ENCODE results near the gene SOS2. TPM values are rescaled to one million over a fixed set of nuclear protein-coding genes. Genes with fewer than 3 reads are reported as not detected.

SOS2 gene
- total RNA-seq, 1 experiment from 2014 or later, result 9.4 TPM

DNA sequence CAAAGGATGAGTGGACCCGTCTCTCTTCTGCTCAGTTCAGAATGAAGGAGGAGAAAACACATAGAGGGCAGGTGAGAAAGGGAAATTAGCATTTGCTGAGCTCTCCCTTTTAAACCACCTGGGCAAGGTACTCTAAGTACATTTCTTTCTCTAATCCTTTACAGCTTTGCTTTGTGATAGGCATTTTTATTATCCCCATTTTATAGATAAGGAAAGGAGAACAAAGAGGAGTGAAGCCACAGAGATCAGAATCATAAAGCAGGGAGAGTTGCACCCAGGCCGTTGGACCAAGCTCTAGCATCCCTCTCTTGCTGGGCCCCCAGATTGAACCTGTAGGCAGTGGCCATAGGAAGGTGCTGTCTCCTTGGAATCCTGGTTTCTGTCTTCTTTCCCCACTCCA, 162.1 kb downstream of the SOS2 start:
- no peaks in the 10 kb centered on the region for H3K79me1 ChIP-seq (ENCODE audit: insufficient read depth, low read depth, low read length, poor library complexity, severe bottlenecking)
- no peak for DNase-seq

More for the DNA sequence above, 162.1 kb downstream of the SOS2 start:
- H3K27me3 ChIP-seq (ENCODE audit: insufficient read depth, low read length), result no peaks in the 10 kb centered on the region
- no peak overlapping the region for H2BK5ac ChIP-seq (ENCODE audit: insufficient read length, low read length)
- no peak overlapping the region for H4K5ac ChIP-seq (ENCODE audit: insufficient read length, low read depth, low read length)
- H2BK15ac ChIP-seq (ENCODE audit: low read depth, low read length), result no peak overlapping the region
- no peak overlapping the region for H2BK120ac ChIP-seq (ENCODE audit: low read depth, low read length, poor library complexity, severe bottlenecking)
- H3K79me2 ChIP-seq (ENCODE audit: insufficient read depth, low read length), result no peaks in the 10 kb centered on the region
- WGBS (ENCODE audit: extremely low coverage, insufficient read length, low lambda C conversion rate), result no CpG with 5 or more reads among the region's 2 CpGs
- H3T11ph ChIP-seq (ENCODE audit: low read length), result no peak overlapping the region
- H3K56ac ChIP-seq (ENCODE audit: insufficient read length, low read depth, low read length), result no peak overlapping the region
- no peak overlapping the region for H3K4ac ChIP-seq (ENCODE audit: low read depth, low read length)
- no peak overlapping the region for H3K9ac ChIP-seq (ENCODE audit: extremely low read depth, insufficient read length, low read length)
- H3K23me2 ChIP-seq (ENCODE audit: insufficient read length, low read depth, low read length, poor library complexity, severe bottlenecking), result no peaks in the 10 kb centered on the region
- H3K14ac ChIP-seq (ENCODE audit: insufficient read depth, low read length), result no peak overlapping the region
- no peak overlapping the region for H2BK20ac ChIP-seq (ENCODE audit: low read depth, low read length, poor library complexity, severe bottlenecking)
- no peaks in the 10 kb centered on the region for H3K9me3 ChIP-seq (ENCODE audit: control insufficient read depth, low read depth, low read length)
- H2AFZ ChIP-seq (ENCODE audit: low read length), result no peak overlapping the region
- H3K9me3 Mint-ChIP-seq, result peaks cover 8% of the 10 kb centered on the region in 2 experiments
- H3K18ac ChIP-seq (ENCODE audit: insufficient read length, low read depth, low read length), result no peak overlapping the region
- no peak overlapping the region for H3K4me3 Mint-ChIP-seq
- 0 out of 2 replicates have a peak, but pooled peaks cover 2% of the 10 kb centered on the region for H3K4me1 ChIP-seq (ENCODE audit: insufficient read depth, low read length)
- H3K27ac Mint-ChIP-seq, result no peak overlapping the region
- TF ChIP-seq, protein P1, sequence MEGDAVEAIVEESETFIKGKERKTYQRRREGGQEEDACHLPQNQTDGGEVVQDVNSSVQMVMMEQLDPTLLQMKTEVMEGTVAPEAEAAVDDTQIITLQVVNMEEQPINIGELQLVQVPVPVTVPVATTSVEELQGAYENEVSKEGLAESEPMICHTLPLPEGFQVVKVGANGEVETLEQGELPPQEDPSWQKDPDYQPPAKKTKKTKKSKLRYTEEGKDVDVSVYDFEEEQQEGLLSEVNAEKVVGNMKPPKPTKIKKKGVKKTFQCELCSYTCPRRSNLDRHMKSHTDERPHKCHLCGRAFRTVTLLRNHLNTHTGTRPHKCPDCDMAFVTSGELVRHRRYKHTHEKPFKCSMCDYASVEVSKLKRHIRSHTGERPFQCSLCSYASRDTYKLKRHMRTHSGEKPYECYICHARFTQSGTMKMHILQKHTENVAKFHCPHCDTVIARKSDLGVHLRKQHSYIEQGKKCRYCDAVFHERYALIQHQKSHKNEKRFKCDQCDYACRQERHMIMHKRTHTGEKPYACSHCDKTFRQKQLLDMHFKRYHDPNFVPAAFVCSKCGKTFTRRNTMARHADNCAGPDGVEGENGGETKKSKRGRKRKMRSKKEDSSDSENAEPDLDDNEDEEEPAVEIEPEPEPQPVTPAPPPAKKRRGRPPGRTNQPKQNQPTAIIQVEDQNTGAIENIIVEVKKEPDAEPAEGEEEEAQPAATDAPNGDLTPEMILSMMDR (conservative IDR thresholded peaks at IDR 0.05), result no peak
- H2AK5ac ChIP-seq (ENCODE audit: insufficient read length, low read length), result no peak overlapping the region
- H3K27me3 Mint-ChIP-seq (ENCODE audit: low read depth), result peaks cover 3% of the 10 kb centered on the region; the same call in 1 of the 2 replicates
- H3K4me2 ChIP-seq (ENCODE audit: insufficient read depth, insufficient read length, low read length), result no peak overlapping the region
- H3K27ac ChIP-seq (ENCODE audit: insufficient read length, low read depth, low read length), result no peak overlapping the region
- peaks cover 0 to 9% (median 6%) of the 10 kb centered on the region in 3 experiments; a peak in 4 of 7 replicates for H3K36me3 Mint-ChIP-seq (ENCODE audit: insufficient read depth in 1 of 3, low read depth in 3 of 3)
- no peak overlapping the region for H2BK12ac ChIP-seq (ENCODE audit: insufficient read length, low read depth, low read length)
- H4K8ac ChIP-seq (replicated peaks; ENCODE audit: insufficient read length, low read depth, low read length), result no peak overlapping the region
- H4K91ac ChIP-seq (ENCODE audit: insufficient read length, low read depth, low read length), result no peak overlapping the region
- H3K4me1 Mint-ChIP-seq, result peaks cover 0 to 8% of the 10 kb centered on the region in 2 experiments; a peak in 2 of 4 replicates
- H3K23ac ChIP-seq (ENCODE audit: insufficient read length, low read depth, low read length), result no peak overlapping the region
- no peaks in the 10 kb centered on the region for H4K20me1 ChIP-seq (ENCODE audit: control insufficient read depth, insufficient read depth, insufficient read length)

Measured in H9 (cell line).